CD4-positive, alpha-beta T cell treated with Interleukin-15 for 4 hours (primary cell): Measurements from ENCODE around the gene PGPEP1.
A peak's percentile ranks its signal among the peaks of the same experiment; 100 is the strongest.

Source experiments
- DNase-seq: peaks from one replicate; pipeline ENCODE4 v3.0.0-alpha.2; 2020; ENCODE audit warnings: low spot score

The PGPEP1 gene, protein sequence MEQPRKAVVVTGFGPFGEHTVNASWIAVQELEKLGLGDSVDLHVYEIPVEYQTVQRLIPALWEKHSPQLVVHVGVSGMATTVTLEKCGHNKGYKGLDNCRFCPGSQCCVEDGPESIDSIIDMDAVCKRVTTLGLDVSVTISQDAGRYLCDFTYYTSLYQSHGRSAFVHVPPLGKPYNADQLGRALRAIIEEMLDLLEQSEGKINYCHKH

DNA sequence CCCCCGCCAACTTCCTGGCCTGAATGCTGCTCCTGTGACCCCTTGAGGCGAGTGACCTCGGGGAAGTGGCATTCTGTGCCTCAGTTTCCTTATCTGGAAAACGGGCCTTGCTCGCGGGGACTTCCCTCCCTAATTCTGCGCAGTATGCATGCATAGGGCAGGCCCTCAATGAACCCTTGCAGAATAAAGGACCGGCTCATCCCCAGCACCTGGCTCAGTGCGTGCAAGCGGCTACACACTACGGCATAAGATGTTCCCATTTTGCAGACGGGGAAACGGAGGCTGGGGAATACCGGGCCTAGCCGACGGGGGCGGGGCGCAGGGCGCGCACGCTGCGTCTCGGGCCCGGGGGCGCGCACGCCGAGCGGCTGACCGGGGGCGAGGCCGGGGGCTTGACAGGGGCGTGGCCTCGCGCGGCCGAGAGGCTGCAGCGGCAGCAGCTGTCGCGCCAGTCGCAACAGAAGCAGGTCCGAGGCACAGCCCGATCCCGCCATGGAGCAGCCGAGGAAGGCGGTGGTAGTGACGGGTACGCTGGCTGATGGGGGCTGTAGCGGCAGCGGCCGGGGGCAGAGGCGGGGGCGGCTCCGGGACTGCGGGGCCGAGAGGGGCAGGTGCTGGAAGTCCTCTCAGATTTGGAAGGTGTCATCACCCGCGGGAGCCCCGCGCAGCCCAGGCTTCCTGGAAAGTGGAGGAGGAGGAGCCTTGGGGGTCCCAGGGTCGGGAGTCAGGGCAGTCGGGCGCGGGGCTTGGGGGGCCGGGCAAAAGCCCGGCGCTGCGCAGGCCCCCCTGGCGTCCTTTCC is at the start of gene PGPEP1:
Gene PGPEP1, plus strand, starts transcription at position 409 of the 800 bp plus-strand sequence. Its CDS starts 84 bp downstream, at position 493.
- peak; percentile 58 for DNase-seq

DNA sequence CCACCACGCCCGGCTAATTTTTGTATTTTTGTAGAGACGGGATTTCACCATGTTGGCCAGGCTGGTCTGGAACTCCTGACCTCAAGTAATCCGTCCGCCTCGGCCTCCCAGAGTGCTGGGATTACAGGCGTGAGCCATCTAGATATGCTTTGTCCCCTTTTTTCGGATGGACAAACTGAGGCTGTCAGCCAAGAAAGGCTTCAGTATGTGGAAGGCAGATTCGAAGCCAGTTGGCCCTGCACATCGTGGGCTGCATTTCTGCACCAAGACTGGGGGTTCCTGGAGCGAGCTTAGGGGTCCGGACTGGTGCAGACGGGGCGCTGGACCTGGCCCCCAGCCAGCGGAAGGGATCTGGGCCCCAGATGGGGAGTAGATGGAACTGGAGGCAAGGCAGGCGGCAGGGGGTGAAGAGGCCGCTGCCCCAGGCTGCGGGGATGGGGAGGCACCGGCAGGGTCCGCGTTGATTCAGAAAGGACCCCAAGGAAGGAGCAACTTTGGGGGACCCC is 49.3 kb upstream of the PGPEP1 start:
- no peak for DNase-seq

DNA sequence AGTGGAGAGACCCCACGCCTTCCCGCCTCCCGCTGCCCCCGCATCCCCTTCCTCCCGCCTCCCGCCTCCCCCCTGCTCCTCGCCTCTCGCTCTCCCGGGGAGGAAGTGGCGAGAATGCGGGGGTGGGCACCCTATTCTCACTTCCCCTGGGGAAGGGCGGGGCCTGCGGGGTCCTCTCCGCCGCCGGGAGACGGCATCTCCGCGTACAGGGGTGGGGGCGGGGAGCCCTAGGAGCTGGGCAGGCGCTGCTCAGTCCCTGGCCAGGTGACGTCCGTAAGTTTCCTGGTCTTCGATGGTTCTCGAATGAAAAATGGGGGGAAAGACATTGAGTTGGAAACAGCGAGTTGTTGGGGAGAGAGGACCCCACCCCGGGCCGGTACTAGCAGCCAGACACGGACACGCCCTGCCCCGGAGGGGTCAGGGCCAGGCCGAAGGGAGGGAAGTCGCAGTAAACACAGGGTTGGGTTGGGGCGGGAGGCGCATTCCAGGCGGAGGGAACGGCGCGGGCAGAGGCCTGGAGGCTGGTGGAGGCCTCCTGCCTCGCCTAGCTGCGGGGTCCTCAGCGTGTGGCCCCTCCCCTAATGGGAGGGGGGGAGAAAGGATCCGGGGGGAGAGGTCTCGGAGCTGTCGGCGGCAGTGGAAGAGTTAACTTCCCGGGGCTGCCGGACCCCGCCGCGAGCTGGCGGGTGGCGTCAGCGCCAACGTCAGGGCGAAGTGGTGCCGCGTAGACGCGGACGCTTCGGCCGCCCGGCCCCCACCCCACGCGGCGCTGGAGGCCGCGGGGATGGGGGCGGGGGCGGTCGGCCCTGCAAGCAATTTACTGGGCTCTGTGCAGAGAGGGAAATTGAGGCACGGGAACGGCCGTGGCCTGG is 48.6 kb upstream of the PGPEP1 start:
- peak; percentile 69 for DNase-seq

DNA sequence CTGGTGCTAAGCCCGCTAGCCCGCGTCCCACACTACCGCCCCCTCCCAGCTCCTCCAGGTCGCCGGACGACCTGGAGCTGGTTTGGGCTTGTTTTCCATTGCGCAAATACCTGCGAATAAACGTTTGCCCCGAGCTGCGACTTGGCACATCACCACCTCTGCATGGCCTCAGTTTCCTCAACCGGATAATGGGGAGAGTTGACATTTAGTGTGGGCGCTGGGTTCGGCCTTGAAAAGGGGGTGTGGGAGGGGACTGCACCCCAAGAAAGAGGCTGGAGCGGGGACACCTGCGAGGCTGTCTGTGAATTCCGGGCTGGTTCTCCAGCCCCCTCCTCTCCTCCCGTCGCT is 48.0 kb upstream of the PGPEP1 start:
- no peak for DNase-seq

DNA sequence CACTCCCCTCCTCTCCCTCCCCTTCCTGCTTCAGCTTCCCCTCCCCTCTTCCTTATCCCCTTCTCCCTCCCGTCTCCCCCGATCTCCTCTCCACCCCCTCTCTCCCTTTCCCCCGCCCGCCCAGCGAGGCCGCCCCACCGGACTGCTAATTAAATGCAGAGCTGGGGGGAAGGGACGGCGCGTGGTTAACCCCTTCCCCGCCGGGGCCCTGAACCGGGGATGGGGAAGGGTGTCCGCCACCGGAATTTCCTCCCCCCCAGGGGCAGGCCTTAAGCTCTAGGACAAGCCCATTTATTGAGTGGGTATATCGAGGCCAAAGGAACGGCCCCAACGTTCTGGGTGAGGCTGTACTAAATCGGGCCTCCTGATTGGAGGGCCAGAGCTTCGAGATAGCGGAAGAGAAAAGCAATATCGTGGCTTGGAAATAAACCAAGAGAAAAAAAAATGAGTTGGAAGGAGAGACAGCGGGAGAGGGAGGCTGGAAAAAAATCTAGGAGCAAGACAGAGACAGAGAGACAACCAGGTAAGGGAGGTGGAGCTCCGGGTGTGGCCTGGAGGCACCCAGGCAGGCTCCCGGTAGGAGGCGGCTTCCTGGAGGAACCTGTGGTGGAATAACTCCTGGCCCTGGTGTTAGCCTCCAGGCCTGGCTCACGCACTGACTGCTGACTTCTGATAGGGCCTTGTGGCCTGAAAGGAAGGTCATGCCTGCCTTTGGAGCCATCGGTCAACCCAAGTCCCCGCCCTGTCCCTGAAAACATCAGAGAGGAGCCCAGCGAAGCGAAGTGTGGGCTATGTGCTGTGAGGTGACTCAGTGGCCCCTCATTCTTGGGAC is 47.4 kb upstream of the PGPEP1 start:
- DNase-seq = no peak

DNA sequence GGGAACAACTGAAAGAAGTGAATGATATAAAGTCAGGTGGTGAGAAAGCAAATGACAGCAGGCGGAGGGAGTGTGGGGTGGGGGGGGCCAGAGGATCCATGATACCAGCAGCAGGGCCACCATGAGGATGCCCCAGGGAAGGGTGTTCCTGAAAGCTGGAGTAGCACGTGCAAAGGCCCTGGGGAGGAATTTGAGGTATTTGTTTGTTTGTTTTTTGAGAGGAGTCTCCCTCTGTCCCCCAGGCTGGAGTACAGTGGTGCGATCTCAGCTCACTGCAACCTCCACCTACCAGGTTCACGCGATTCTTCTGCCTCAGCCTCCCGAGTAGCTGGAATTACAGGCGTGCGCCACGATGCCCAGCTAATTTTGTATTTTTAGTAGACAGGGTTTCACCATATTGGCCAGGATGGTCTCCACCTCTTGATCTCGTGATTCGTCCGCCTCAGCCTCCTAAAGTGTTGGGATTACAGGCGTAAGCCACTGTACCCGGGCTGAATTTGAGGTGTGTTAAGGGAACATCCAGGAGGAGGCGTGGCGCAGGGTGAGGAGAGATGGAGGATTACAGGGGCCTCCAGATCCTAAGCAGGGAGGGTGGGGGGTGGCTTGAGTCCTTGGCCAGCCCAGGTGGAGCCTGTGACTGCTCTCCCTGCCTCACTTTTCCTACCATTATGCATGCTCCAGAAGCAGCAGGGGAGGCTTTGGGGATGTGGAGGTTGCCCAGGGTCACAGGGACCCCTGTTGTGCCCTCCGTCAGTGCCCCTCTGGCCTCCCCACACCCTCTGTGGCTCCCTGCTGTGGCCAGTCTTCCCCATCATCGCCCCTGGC is 46.5 kb upstream of the PGPEP1 start:
- DNase-seq = no peak

DNA sequence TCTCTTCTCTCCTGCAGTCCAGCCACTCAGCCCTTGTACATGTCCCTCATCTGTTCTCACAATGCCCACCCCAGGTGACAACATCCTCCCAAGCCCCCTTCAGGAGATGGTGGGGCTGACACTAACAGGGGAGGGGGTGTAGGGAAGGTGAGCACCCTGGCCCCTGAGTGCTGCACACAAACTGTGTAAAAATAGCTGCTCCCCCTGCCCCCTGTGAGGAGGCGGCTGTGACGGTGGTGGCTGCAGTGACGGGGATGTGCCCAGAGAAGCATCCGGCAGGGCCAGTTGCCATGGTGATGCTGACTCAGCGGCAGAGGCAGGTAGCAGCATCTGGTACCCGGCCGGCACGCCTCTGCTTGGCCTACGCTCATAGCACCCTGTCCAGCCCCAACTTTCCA is 45.9 kb upstream of the PGPEP1 start:
- DNase-seq = peak; percentile 94

DNA sequence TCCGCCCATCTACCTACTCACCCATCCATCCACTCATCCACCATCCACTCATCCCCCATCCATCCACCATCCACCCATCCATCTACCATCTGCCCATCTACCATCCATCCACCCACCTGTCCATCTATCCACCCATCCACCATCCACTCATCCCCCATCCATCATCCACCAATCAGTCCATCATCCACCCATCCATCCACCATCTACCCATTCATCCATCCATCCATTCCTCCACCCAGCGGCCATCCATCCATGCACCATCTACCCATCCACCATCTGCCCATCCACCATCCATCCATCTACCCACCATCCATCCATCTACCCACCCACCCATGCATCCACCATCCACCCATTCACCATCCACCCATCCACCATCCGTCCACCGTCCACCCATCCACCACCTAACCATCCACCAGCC is 45.4 kb upstream of the PGPEP1 start:
- no peak for DNase-seq

DNA sequence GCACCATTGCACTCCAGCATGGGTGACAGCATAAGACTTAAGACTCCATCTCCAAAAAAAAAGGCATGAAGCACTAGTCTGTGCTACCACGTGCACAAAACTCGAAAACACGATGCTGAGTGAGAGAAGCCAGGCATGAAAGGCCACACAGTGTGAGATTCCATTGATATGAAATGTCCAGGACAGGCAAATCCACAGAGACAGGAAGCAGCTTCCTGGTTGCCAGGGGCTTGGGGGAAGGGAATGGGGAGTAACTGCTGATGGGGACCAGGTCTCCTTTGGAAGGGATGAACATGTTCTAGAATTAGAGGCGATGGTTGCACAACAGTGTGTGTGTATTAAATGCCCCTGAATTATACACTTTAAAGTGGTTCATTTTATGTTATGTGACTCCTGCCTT is 43.1 kb upstream of the PGPEP1 start:
- DNase-seq = no peak

DNA sequence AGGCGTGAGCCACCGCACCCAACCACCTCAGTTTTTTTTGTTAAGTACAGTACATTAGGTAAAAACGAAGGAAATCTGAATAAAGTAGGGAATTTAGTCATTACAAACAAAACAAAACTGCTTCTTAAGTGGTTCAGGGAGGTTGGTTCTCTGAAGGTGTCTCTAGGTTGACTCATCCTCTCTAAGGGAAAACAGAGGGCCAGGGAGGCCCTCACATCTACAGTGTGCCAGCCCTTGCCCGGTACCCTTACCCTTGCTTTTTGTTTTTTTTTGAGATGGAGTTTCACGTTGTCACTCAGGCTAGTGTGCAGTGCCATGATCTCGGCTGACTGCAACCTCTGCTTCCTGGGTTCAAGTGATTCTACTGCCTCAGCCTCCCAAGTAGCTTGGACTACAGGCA is 41.8 kb upstream of the PGPEP1 start:
- DNase-seq = no peak

DNA sequence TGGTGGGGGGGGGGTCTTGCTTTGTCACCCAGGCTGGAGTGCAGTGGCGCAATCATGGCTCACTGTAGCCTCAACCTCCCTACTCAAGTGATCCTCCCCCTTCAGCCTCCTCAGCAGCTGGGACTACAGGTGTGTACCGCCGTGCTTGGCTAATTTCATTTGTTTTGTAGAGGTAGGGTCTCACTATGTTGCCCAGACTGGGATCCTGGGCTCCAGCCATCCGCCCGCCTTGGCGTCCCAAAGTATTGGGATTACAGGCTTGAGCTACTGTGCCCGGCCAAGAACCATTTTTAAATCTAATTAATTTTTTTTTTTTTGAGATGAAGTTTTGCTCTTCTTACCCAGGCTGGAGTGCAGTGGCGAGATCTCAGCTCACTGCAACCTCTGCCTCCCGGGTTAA is 40.7 kb upstream of the PGPEP1 start:
- no peak for DNase-seq

DNA sequence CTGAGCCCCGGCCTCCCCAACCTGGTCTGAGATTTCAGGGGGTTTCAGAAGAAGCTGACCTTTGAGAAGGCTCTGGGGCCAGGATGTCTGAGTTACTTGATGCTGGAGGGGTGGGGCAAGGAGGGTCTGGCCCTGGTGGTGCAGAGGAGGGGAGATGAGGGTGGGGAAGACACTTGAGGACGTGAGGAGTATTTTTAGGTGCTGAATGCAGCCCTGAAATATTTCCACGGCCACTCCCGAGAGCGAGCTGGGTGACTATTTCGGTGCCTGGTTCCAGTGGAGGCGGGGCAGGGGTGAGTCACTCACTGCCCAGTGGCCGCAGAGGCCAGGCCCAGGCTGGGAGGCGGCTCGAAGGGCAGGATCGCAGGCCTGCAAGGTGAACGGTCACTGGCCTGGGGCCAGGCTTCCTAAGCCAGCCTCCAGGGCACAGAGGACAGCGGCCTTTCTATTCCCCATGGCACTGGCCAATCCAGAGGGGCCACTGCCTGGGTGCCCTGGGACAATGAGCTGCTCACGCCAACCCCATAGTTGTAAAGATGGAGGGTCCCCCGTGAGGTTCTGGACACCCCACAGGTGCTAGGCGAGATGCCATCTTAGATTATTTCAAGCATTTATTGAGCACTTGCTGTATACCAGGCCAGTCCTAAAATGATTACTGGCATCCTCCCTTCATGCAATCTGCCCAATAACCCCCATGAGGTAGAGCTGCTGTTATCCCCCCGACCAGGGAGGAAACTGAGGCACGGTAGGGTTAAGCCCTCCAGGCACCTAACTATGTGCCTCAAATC is 39.3 kb upstream of the PGPEP1 start:
- DNase-seq = no peak

DNA sequence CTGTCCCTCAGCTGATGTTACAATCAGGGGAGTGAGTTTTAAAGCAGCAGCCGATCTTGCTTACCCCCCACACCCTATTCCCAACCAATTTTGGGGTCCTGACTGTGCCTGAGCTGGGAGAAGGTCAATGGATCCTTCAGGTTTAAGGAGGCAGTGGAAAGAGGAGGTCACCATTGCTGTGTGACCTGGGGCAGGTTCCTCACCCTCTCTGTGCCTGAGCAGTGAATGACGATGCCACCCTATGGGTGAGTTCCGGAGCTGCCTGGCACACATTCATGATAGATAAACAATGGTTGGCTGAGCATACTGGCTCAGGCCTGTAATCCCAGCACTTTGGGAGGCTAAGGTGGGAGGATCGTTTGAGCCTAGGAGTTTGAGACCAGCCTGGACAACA is 38.7 kb upstream of the PGPEP1 start:
- no peak for DNase-seq

DNA sequence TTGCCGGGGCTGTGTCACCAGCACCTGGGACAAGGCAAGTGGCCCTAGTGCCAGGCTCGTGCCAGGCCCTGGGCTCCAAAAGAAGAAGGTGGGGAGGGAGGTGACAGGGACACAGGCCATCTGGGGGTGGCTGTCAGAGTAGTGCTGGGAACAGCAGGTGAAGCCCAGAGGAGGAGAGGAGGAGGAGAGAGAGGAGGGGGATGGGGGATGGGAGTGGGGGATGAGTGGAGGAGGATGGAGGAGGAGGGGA is 36.3 kb upstream of the PGPEP1 start:
- DNase-seq = no peak

DNA sequence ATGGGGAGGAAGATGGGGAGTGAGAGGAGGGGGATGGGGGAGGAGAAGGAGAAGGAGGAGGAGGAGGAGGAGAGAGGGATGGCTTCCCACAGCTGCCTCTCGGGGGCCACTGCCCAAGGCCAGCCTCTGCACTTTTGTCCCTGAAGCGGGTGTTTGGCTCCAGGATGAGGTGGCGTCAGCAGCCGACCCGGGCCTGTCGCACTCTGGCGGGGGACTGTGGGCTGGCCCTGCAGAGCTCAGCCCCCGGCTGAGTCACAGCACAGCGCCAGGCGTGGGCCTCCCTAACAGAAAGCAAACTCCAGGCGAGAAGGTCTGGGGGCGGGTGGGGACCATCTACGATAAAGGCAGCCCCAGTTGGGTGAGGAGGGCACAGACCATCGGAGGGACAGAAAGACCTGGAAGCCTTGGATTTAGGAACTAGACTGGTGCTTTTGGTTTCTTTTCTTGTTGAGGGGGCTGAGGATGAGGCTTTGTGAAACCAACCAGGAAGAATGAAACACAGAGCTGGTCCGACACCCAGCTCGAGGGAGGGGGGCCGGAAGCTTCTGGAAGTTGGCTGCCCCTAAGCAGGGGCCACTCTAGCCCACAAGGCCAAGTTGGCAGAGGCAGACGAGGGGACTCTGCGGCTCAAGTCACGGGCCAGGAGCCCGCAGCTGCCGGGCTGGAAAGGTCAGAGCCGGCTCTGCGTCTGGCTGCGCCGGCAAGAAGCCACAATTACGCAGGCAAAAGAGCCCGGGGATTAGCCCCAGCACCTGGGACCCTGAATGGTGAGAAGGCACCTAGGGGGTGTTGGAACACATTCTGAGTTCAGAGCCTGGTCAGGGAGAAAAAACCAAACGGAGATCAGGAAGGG is 35.7 kb upstream of the PGPEP1 start:
- DNase-seq = peak; percentile 84

DNA sequence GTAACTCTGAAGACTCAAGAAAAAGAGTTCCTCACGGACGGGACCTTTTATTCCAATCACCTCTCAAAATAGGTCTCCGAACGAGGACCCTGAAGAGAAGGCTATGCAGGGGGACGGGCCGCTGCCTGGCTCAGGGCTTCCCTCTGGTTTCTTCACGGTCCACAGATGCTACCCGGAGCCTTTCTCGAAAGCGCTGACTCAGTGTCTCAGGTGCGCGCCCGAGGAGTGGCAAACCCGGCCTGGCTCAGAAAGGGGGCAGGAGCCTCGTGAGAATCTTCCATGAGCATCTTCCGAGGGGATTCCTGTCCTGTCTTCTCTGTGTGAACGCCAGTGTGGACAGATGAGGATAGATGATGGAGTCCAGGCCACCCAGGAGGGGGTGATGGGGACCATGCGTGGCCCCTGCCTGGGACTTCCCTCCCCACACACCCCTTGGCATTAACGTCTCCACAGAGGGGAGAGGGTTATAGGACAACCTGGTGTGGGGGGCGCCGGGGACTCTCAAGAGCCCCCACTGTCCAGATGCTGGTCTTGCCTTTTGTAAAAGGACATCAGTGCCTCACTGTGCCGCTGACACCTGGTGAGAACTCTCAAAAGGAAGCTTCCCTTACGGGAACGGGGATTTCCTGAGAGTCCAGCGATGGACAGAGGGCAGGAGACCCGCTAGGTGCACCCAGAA is 34.0 kb upstream of the PGPEP1 start:
- DNase-seq = no peak

DNA sequence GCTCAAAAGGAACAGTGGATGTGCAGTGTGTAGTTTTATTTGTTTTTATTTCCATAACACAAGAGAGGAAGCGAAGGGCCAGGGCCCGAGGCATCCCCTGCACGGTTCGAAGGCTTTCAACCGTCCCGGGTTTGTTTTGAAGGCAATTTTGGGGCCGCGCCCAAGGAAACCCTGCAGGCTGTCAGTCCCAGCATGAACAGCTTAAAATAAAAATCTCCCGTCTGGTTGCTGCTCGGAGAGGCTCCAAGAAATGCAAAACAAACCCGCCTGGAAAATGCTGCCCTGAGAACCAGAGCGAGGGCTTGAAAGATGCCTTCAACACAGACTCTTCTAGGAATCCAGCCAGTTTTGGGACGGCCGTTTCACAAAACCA is 33.5 kb upstream of the PGPEP1 start:
- DNase-seq = no peak

DNA sequence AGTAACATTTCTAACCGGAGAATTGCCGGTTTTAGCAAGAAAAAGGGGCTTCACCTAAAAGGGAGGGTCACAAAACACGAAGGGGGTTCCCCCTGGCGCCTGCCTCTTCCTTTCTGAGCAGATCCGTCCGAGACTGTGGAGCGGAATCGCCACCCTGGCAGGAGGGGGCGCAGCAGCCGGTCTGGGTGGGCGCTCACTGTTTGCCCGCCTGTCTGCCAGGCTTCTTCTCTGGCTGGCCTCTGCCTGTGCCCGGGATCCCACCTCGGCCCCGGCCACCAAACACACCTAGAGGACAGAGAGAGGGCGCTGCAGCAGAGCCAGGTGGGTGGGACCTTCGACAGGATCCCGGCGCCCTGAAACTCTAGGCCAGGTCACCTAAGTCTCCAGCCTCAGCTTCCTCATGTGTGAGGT is 33.1 kb upstream of the PGPEP1 start:
- peak; percentile 45 for DNase-seq
